ENCODE results near the gene MEGF11.

GRCh38 chr15:66050264-66050663 is 203.3 kb downstream of the MEGF11 start:
- no peak for TF ChIP-seq CTCF (IDR thresholded peaks at IDR 0.05)
- TF ChIP-seq POLR2A (IDR thresholded peaks at IDR 0.05): no peak
